Uterus (tissue), 2 donors: Measurements from ENCODE around the gene NANOS2.

ENCODE experiments used
- CTCF ChIP-seq, 4 experiments: fragments of 200-600 bp in 2 of 4; fragments of 450-650 bp in 2 of 4; sonication (generic) in 2 of 4; IDR thresholded peaks; one replicate each; pipeline ENCODE4 v1.5.1; 2016 to 2019; ENCODE audit warnings: antibody characterized with exemption in 4 of 4, mild to moderate bottlenecking in 2 of 4, moderate library complexity in 1 of 4
- POLR2A ChIP-seq, 2 donors: fragments of 450-650 bp; IDR thresholded peaks; one replicate each; pipeline ENCODE4 v1.6.1; 2016; ENCODE audit warnings: antibody characterized with exemption in 2 of 2, mild to moderate bottlenecking in 1 of 2, moderate library complexity in 1 of 2

- TF ChIP-seq POLR2A (IDR thresholded peaks at IDR 0.05) (no peak), CTCF (IDR thresholded peaks at IDR 0.05) (no peak)
These were observed 40.0 kb downstream of the NANOS2 start for GRCh38 chr19:45874620-45874966.
